Measurements from ENCODE around the gene GGACT.

- no peak for TF ChIP-seq CTCF (IDR thresholded peaks at IDR 0.05)
- TF ChIP-seq REST (IDR thresholded peaks at IDR 0.05; ENCODE audit: insufficient read depth in 1 of 2, low read depth in 2 of 2, low read length in 1 of 2) = no peak
- TF ChIP-seq POLR2AphosphoS5 (IDR thresholded peaks at IDR 0.05; ENCODE audit: low read depth, low read length) = no peak
- no peak for TF ChIP-seq SIN3A (IDR thresholded peaks at IDR 0.05; ENCODE audit: borderline replicate concordance, insufficient read depth, low read depth, low read length)
Measured at GRCh38 chr13:100601716-100602115, 13.1 kb upstream of the GGACT start.

Measured in Panc1 (cell line).